ENCODE data around the gene FSTL4. TPM values are rescaled to one million over a fixed set of nuclear protein-coding genes. Genes with fewer than 3 reads are reported as not detected.

Gene FSTL4
- total and polyA plus RNA-seq, 12 donors = 0.01 to 0.42 (median 0.38) TPM; not detected in 6

DNA sequence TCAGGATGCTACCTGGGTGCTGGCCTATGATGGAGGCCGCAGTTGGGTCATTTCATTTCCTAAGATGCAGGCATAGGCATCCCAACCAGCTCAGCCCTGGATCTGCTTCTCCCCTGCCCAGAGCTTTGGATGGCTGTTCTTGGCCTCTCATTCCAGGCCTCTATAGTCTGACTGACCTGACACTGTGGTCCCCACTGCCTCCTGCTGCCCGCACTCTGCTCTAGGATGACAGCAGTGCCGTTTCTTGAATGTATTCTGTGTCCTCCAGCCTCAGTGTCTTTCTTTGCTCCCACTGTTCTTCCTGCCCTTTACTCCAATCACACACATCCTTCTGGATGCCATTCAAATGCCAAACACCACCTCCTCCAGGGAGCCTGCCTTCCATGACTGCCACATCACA lies 324.8 kb downstream of the FSTL4 start:
- H3K4me3 ChIP-seq = no peak overlapping the region
- H3K27me3 ChIP-seq = no peaks in the 10 kb centered on the region
- 70 to 86% methylated on average over 3 of the region's 3 CpGs for WGBS, 2 donors
- H3K4me1 ChIP-seq = peaks cover 0 to 8% (median 0%) of the 10 kb centered on the region in 9 donors
- no peak overlapping the region for H3K27ac ChIP-seq
- no peaks in the 10 kb centered on the region for H3K9me3 ChIP-seq
- intact Hi-C loops (cut with DNase I) = loop anchor here in 4 of 10 donors (2.0 to 5.0 kb wide), 2 partner anchors 175 to 177 kb away; no protein-coding TSS in a partner anchor
- peak in 1 of 2 donors; percentile 29 for DNase-seq
- TF ChIP-seq, protein P1, sequence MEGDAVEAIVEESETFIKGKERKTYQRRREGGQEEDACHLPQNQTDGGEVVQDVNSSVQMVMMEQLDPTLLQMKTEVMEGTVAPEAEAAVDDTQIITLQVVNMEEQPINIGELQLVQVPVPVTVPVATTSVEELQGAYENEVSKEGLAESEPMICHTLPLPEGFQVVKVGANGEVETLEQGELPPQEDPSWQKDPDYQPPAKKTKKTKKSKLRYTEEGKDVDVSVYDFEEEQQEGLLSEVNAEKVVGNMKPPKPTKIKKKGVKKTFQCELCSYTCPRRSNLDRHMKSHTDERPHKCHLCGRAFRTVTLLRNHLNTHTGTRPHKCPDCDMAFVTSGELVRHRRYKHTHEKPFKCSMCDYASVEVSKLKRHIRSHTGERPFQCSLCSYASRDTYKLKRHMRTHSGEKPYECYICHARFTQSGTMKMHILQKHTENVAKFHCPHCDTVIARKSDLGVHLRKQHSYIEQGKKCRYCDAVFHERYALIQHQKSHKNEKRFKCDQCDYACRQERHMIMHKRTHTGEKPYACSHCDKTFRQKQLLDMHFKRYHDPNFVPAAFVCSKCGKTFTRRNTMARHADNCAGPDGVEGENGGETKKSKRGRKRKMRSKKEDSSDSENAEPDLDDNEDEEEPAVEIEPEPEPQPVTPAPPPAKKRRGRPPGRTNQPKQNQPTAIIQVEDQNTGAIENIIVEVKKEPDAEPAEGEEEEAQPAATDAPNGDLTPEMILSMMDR (IDR thresholded peaks at IDR 0.05) = peak in 7 of 9 donors; percentile 21 to 54 (median 41)
- H3K36me3 ChIP-seq = no peaks in the 10 kb centered on the region
- peak in 1 of 8 donors; percentile 24 for ATAC-seq

DNA sequence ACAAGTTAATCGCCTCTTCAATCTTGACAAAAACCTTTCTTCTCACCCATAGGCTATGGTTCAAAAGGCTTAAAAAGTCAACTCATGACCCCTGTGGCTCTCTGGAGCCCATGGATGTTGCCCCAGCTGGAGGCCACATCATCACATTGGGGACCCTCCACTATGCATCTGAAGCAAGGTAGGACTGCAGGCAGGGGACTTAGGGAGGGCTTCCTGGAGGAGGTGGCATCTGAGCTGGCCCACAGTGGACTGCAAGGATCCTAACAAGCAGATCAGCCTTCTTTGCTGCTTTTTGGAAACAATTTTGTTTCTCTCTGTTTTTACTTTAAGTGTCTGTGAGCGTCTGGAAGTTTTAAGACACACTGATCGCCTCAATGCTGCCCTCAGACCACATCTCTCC lies 325.9 kb downstream of the FSTL4 start:
- H3K4me1 ChIP-seq = peaks cover 0 to 8% (median 0%) of the 10 kb centered on the region in 9 donors
- no peaks in the 10 kb centered on the region for H3K36me3 ChIP-seq
- ATAC-seq = no peak
- no peak overlapping the region for H3K27ac ChIP-seq
- H3K9me3 ChIP-seq = no peaks in the 10 kb centered on the region
- DNase-seq = no peak
- H3K27me3 ChIP-seq = no peaks in the 10 kb centered on the region
- no peak overlapping the region for H3K4me3 ChIP-seq
- TF ChIP-seq, protein P1 (IDR thresholded peaks at IDR 0.05) = no peak
- WGBS, 2 donors = 90 to 96% methylated on average over 3 of the region's 3 CpGs
- intact Hi-C loops (cut with DNase I) = loop anchor here in 4 of 10 donors (2.0 to 5.0 kb wide), 2 partner anchors 174 to 176 kb away; no protein-coding TSS in a partner anchor

DNA sequence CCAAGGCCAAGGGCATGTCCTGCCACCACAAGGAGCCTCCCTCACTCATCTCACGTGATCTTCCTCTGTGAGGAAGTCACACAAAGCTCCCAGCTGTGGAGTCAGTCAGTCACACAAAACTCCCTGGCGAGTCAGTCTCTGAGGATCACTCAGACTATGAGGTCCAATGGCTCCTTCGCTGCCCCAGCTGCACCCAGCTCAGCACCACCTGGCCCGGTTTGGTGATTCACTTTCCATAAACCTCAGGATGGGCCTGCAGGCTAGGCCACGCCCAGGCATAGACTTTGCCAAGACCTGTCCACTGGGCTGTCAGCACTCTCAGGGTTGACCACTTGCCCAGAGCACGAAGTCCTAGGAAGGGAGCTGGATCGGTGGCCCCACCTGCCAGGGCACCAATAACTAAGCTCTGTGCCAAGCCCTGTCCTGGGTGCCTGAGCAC lies 326.7 kb downstream of the FSTL4 start:
- intact Hi-C loops (cut with DNase I) = loop anchor here in 4 of 10 donors (2.0 to 5.0 kb wide), 2 partner anchors 173 to 175 kb away; no protein-coding TSS in a partner anchor
- Histone ChIP-seq H3K4me1 (peaks cover 0 to 8% (median 0%) of the 10 kb centered on the region in 9 donors), H3K9me3 (no peaks in the 10 kb centered on the region), H3K27ac (peak overlapping the region in 2 of 10 donors; percentile 7 to 28), H3K4me3 (no peak overlapping the region), H3K36me3 (no peaks in the 10 kb centered on the region), H3K27me3 (no peaks in the 10 kb centered on the region)
- WGBS, 2 donors = 43 to 45% methylated on average over 7 of the region's 7 CpGs
- TF ChIP-seq, protein P1 (IDR thresholded peaks at IDR 0.05) = no peak
- DNase-seq (peak; percentile 54 to 67), ATAC-seq (peak; percentile 68 to 97 (median 94))

DNA sequence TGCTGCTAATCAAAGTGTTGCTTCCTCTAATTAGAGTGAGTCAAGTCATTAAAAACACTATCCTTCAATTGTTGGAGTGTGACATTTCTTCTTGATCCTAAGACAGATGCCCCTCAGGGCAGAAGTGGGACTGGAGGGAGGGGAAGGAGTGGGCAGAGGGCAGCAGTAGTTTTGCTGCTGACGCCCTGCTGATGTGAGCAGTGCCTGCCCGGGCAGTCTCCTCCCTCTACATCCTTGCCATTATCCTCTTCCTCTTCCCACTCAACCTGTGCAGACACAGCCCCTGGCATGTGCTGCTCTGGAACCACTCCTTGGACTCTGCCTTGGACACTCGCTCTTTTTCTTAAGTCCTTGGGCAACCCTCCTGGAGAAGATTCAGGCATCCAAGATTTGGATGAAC lies 328.0 kb downstream of the FSTL4 start:
- Histone ChIP-seq H3K27me3 (no peaks in the 10 kb centered on the region), H3K4me1 (peaks cover 0 to 8% (median 0%) of the 10 kb centered on the region in 9 donors), H3K36me3 (no peaks in the 10 kb centered on the region), H3K27ac (no peak overlapping the region), H3K4me3 (no peak overlapping the region), H3K9me3 (no peaks in the 10 kb centered on the region)
- TF ChIP-seq, protein P1 (IDR thresholded peaks at IDR 0.05) = no peak
- intact Hi-C loops (cut with DNase I) = no loop called here
- no peak for ATAC-seq
- DNase-seq = no peak
- 75 to 84% methylated on average over 3 of the region's 3 CpGs for WGBS, 2 donors

Data from heart right ventricle (tissue), 16 donors.